ENCODE data around the gene KCNAB1.

DNA sequence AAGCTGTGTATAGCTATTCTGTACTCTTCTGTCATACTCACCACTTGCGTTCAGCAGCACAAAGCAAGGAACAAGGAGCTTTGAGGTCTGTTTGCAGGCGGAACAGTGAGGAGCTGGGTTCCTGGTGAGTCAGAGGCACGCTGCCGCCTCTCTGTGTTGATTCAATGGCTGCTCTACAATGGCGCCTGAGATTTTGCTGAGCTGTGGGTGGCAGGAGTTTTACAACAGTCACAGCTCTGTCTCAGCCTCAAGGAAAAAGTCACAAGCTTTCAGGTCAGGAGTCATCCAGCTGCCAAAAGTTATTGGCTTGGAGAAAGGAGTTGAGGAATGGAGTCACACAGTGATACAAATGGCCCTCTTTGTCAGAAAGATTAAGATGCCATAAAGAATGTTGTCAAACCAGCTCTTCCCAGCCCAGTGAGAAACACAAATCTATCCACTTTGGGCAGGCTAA, 336.4 kb downstream of the KCNAB1 start:
- TF ChIP-seq, protein P1, sequence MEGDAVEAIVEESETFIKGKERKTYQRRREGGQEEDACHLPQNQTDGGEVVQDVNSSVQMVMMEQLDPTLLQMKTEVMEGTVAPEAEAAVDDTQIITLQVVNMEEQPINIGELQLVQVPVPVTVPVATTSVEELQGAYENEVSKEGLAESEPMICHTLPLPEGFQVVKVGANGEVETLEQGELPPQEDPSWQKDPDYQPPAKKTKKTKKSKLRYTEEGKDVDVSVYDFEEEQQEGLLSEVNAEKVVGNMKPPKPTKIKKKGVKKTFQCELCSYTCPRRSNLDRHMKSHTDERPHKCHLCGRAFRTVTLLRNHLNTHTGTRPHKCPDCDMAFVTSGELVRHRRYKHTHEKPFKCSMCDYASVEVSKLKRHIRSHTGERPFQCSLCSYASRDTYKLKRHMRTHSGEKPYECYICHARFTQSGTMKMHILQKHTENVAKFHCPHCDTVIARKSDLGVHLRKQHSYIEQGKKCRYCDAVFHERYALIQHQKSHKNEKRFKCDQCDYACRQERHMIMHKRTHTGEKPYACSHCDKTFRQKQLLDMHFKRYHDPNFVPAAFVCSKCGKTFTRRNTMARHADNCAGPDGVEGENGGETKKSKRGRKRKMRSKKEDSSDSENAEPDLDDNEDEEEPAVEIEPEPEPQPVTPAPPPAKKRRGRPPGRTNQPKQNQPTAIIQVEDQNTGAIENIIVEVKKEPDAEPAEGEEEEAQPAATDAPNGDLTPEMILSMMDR (IDR thresholded peaks at IDR 0.05) = no peak
- TF ChIP-seq EZH2 (IDR thresholded peaks at IDR 0.05; ENCODE audit: borderline replicate concordance, insufficient read depth, low read depth, low read length, poor library complexity, severe bottlenecking) = no peak

Data from B cell (primary cell).